ENCODE data around the gene CLMN. TPM values are rescaled to one million over a fixed set of nuclear protein-coding genes. Genes with fewer than 3 reads are reported as not detected.

The CLMN gene
- total and polyA plus RNA-seq, 2 donors (not counting 3 experiments of a cell fraction or from before 2014, with no cell fraction given): 0.72 to 9.6 TPM

GRCh38 chr14:95355422-95355821 lies 35.7 kb upstream of the CLMN start:
- no peak for DNase-seq (ENCODE audit: low read depth, low spot score)
- H3K79me2 ChIP-seq (ENCODE audit: control insufficient read depth, insufficient read depth, low read length): no peaks in the 10 kb centered on the region
- no peaks in the 10 kb centered on the region for H3K36me3 ChIP-seq (ENCODE audit: control insufficient read depth in 2 of 2, extremely low read depth in 1 of 2, insufficient read depth in 2 of 2, low read length in 2 of 2)
- intact Hi-C loops (cut with micrococcal nuclease) (no loop called here), dilution Hi-C loops (cut with MboI; ENCODE audit: extremely low pct_ligation_motif_present, low sequenced_read_pairs) (no loop called here)
- no peak overlapping the region for H3K4me2 ChIP-seq (ENCODE audit: insufficient read depth, low read length)
- H3K27ac ChIP-seq (ENCODE audit: insufficient read depth, low read depth, low read length): no peak overlapping the region
- no peak overlapping the region for H2AFZ ChIP-seq (ENCODE audit: low read depth, low read length)
- H3K9me3 ChIP-seq (replicated peaks; ENCODE audit: control insufficient read depth, insufficient read depth, low read length): no peaks in the 10 kb centered on the region
- no peak for FAIRE-seq
- POLR2A ChIA-PET: no interaction called here
- H3K9me1 ChIP-seq (replicated peaks; ENCODE audit: control insufficient read depth, extremely low read depth, insufficient read depth, low read length): no peaks in the 10 kb centered on the region
- no peak overlapping the region for H3K9ac ChIP-seq (replicated peaks; ENCODE audit: extremely low read depth, insufficient read depth, low read length)
- CTCF ChIA-PET: no interaction called here
- H3K4me3 ChIP-seq (replicated peaks in 1 of 3; ENCODE audit: insufficient read depth in 1 of 3, low read depth in 1 of 3, low read length in 3 of 3): no peak overlapping the region
- no TSS peak for BruUV-seq (replicated peaks)
- TF ChIP-seq FOS (IDR thresholded peaks at IDR 0.05; ENCODE audit: borderline replicate concordance, insufficient read depth, low read length) (no peak), POLR2AphosphoS5 (IDR thresholded peaks at IDR 0.05; ENCODE audit: insufficient read depth, low read depth, low read length) (no peak)
- H4K20me1 ChIP-seq (replicated peaks; ENCODE audit: control insufficient read depth, extremely low read depth, insufficient read depth, low read length): no peaks in the 10 kb centered on the region
- peaks cover 0 to 2% of the 10 kb centered on the region in 2 experiments for H3K27me3 ChIP-seq (ENCODE audit: control insufficient read depth in 2 of 2, insufficient read depth in 2 of 2, low read length in 2 of 2)
- no peaks in the 10 kb centered on the region for H3K4me1 ChIP-seq (ENCODE audit: control insufficient read depth, extremely low read depth, insufficient read depth, low read length)

GRCh38 chr14:95354834-95355233 lies 35.1 kb upstream of the CLMN start:
- H3K27me3 ChIP-seq (ENCODE audit: control insufficient read depth in 2 of 2, insufficient read depth in 2 of 2, low read length in 2 of 2): peaks cover 0 to 2% of the 10 kb centered on the region in 2 experiments
- DNase-seq (ENCODE audit: low read depth, low spot score): no peak
- TF ChIP-seq POLR2AphosphoS5 (IDR thresholded peaks at IDR 0.05; ENCODE audit: insufficient read depth, low read depth, low read length): no peak
- TF ChIP-seq CTCF (IDR thresholded peaks at IDR 0.05; ENCODE audit: extremely low read depth in 1 of 2, insufficient read depth in 1 of 2, low read depth in 1 of 2, low read length in 2 of 2): no peak
- no peak for TF ChIP-seq JUN (IDR thresholded peaks at IDR 0.05; ENCODE audit: borderline replicate concordance, insufficient read depth, insufficient read length, low read depth)
- no peak for TF ChIP-seq MAX (IDR thresholded peaks at IDR 0.05; ENCODE audit: insufficient read depth, insufficient read length)
- no peak for TF ChIP-seq POLR2A (IDR thresholded peaks at IDR 0.05; ENCODE audit: low read depth, low read length)
- no peak for TF ChIP-seq EZH2 (IDR thresholded peaks at IDR 0.05; ENCODE audit: borderline replicate concordance, low read depth, low read length, severe bottlenecking)
- TF ChIP-seq FOS (IDR thresholded peaks at IDR 0.05; ENCODE audit: borderline replicate concordance, insufficient read depth, low read length): no peak
- TF ChIP-seq GATA2 (IDR thresholded peaks at IDR 0.05; ENCODE audit: insufficient read depth, insufficient read length, low read depth, low read length): no peak
- TF ChIP-seq MYC (IDR thresholded peaks at IDR 0.05; ENCODE audit: low read depth, low read length): no peak
- ChIA-PET POLR2A (no interaction called here), CTCF (no interaction called here)
- H3K27ac ChIP-seq (ENCODE audit: insufficient read depth, low read depth, low read length): no peak overlapping the region
- H3K4me2 ChIP-seq (ENCODE audit: insufficient read depth, low read length): no peak overlapping the region
- no peaks in the 10 kb centered on the region for H4K20me1 ChIP-seq (replicated peaks; ENCODE audit: control insufficient read depth, extremely low read depth, insufficient read depth, low read length)
- H2AFZ ChIP-seq (ENCODE audit: low read depth, low read length): no peak overlapping the region
- no peaks in the 10 kb centered on the region for H3K9me3 ChIP-seq (replicated peaks; ENCODE audit: control insufficient read depth, insufficient read depth, low read length)
- H3K36me3 ChIP-seq (ENCODE audit: control insufficient read depth in 2 of 2, extremely low read depth in 1 of 2, insufficient read depth in 2 of 2, low read length in 2 of 2): no peaks in the 10 kb centered on the region
- no peak for FAIRE-seq
- dilution Hi-C loops (cut with MboI; ENCODE audit: extremely low pct_ligation_motif_present, low sequenced_read_pairs): no loop called here
- H3K79me2 ChIP-seq (ENCODE audit: control insufficient read depth, insufficient read depth, low read length): no peaks in the 10 kb centered on the region
- no TSS peak for BruUV-seq (replicated peaks)
- intact Hi-C loops (cut with micrococcal nuclease): no loop called here
- no peak overlapping the region for H3K4me3 ChIP-seq (replicated peaks in 1 of 3; ENCODE audit: insufficient read depth in 1 of 3, low read depth in 1 of 3, low read length in 3 of 3)
- no peaks in the 10 kb centered on the region for H3K4me1 ChIP-seq (ENCODE audit: control insufficient read depth, extremely low read depth, insufficient read depth, low read length)
- H3K9ac ChIP-seq (replicated peaks; ENCODE audit: extremely low read depth, insufficient read depth, low read length): no peak overlapping the region
- H3K9me1 ChIP-seq (replicated peaks; ENCODE audit: control insufficient read depth, extremely low read depth, insufficient read depth, low read length): no peaks in the 10 kb centered on the region
